ENCODE measurements around the gene PIBF1.

Gene PIBF1

DNA sequence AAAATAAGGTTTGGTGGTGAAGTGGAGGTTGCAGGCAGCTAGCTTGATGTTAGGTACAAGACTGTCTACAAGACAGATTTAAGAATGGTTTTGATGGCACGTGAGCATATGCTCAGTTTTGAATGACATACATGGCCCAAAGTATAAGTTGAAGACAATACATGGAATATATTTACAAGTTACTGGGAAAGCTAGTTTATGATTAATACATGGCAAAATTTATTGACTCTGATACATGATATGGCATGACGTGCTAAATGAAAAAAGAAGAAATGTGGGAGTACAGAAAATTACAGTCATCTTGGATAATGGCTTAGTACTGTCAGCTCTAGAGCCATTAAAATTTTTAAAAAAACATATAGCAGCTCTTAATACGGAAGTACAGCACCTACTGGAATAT is 281.2 kb downstream of the PIBF1 start:
- no peak for DNase-seq

DNA sequence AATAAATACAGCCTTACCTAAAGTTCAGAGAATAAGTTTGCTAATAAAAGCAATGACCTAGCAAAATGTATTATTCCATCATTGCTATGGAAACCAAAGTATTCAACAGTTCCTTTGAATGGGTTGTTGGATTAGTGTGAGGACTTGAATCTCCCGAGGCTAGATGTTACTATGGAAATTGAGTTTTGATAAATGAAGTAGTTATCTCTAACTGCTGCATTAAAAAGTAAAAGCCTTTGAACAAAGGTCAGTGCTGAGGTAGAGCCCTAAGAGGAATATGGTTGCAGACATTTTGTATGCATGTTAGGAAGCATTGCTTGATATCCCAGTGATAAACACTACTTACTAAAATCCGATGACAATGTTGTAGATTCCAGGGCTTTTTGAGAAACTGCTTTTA is 283.1 kb downstream of the PIBF1 start:
- no peak for DNase-seq

DNA sequence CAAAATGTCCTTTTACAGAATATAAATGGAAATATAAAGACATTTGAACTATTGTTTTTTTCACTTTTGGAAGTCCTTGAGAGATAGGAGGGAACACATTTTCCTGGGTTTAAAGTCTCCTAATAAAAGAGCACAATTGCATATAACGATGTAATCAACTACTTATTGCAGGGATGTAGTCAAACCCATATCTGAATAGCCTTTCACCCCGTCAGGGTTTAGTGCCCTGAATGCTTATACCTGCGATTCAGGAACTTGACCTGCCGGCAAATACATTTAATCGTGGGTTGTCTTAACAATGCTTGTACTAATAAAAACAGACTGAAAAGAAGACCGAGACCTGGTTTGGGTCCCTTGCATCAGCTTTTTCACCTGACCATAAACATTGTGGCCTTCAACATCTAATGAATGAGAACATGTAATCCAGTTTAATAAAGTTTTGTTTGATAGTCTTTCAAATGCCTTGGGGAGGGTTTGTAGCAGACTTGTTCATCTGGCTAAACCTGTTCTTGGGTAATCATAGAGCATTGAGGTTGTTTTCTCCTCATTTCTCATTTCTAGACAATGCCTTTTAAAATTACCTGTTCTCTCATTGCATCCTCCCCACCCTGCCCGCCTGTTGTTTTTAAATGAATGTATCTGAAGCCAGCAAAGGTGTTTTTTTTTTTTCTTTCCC is 283.9 kb downstream of the PIBF1 start:
- no peak for DNase-seq

Measured in fibroblast of upper back skin (primary cell).